ENCODE measurements around the gene MAPKAPK2. TPM values are rescaled to one million over a fixed set of nuclear protein-coding genes. Genes with fewer than 3 reads are reported as not detected.

Gene MAPKAPK2
- total RNA-seq, 1 experiment from 2014 or later = 51.1 TPM

DNA sequence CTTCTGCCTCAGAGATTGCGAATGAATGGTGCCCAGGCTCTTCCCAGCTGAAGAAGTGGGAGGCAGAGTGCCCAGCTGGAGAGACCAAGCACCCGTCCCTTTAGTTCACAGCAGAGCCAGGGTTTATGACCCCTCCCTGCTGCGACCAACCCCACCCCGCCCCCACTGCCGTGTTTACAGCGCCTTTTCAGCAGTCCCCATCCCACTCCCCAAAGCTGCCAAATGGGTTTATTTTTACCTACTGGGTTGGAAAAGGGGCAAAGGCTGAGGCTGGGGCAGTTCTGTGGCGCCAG is 25.8 kb upstream of the MAPKAPK2 start:
- H3K4me2 ChIP-seq (ENCODE audit: low read length) = no peak overlapping the region

More for the DNA sequence above, 25.8 kb upstream of the MAPKAPK2 start:
- no peak for DNase-seq (ENCODE audit: low read depth, low spot score)
- H3K79me2 ChIP-seq (ENCODE audit: insufficient read depth, low read length) = no peaks in the 10 kb centered on the region
- ChIA-PET RAD21 (ENCODE audit: low non-redundant PET in 1 of 2, low total read pairs in 2 of 2, uncharacterized antibody in 2 of 2, unreplicated experiment in 2 of 2) (no interaction called here), CTCF (interaction anchor here (0.9 to 3.6 kb wide), 6 partner anchors 14 to 323 kb away, joined by 3 to 17 read pairs (median 5); partner anchors contain the start of gene DYRK3), POLR2A (no interaction called here)
- ATAC-seq = no peak
- H3K9me3 ChIP-seq (ENCODE audit: control insufficient read depth in 1 of 2, insufficient read depth in 1 of 2, low read depth in 1 of 2, low read length in 2 of 2) = no peaks in the 10 kb centered on the region
- H2AFZ ChIP-seq (ENCODE audit: low read depth, low read length, poor library complexity, severe bottlenecking) = no peak overlapping the region
- intact Hi-C loops (cut with micrococcal nuclease) = no loop called here
- peaks cover 18% of the 10 kb centered on the region; the same call in 1 of the 2 replicates for H3K27me3 ChIP-seq (ENCODE audit: insufficient read depth, low read length)
- H3K36me3 ChIP-seq (ENCODE audit: control insufficient read depth in 1 of 2, insufficient read depth in 2 of 2, low read length in 2 of 2) = no peaks in the 10 kb centered on the region
- TF ChIP-seq, protein P1, sequence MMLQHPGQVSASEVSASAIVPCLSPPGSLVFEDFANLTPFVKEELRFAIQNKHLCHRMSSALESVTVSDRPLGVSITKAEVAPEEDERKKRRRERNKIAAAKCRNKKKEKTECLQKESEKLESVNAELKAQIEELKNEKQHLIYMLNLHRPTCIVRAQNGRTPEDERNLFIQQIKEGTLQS (IDR thresholded peaks at IDR 0.05) = no peak
- TF ChIP-seq, protein P2, sequence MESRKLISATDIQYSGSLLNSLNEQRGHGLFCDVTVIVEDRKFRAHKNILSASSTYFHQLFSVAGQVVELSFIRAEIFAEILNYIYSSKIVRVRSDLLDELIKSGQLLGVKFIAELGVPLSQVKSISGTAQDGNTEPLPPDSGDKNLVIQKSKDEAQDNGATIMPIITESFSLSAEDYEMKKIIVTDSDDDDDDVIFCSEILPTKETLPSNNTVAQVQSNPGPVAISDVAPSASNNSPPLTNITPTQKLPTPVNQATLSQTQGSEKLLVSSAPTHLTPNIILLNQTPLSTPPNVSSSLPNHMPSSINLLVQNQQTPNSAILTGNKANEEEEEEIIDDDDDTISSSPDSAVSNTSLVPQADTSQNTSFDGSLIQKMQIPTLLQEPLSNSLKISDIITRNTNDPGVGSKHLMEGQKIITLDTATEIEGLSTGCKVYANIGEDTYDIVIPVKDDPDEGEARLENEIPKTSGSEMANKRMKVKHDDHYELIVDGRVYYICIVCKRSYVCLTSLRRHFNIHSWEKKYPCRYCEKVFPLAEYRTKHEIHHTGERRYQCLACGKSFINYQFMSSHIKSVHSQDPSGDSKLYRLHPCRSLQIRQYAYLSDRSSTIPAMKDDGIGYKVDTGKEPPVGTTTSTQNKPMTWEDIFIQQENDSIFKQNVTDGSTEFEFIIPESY (IDR thresholded peaks at IDR 0.05; ENCODE audit: extremely low read depth, insufficient replicate concordance, low read length) = no peak
- no peak for TF ChIP-seq TCF7L2 (IDR thresholded peaks at IDR 0.05; ENCODE audit: borderline replicate concordance, extremely low read depth, insufficient read depth, insufficient read length)
- no peak for TF ChIP-seq CBX3 (IDR thresholded peaks at IDR 0.05; ENCODE audit: low read depth)
- TF ChIP-seq, protein P3, sequence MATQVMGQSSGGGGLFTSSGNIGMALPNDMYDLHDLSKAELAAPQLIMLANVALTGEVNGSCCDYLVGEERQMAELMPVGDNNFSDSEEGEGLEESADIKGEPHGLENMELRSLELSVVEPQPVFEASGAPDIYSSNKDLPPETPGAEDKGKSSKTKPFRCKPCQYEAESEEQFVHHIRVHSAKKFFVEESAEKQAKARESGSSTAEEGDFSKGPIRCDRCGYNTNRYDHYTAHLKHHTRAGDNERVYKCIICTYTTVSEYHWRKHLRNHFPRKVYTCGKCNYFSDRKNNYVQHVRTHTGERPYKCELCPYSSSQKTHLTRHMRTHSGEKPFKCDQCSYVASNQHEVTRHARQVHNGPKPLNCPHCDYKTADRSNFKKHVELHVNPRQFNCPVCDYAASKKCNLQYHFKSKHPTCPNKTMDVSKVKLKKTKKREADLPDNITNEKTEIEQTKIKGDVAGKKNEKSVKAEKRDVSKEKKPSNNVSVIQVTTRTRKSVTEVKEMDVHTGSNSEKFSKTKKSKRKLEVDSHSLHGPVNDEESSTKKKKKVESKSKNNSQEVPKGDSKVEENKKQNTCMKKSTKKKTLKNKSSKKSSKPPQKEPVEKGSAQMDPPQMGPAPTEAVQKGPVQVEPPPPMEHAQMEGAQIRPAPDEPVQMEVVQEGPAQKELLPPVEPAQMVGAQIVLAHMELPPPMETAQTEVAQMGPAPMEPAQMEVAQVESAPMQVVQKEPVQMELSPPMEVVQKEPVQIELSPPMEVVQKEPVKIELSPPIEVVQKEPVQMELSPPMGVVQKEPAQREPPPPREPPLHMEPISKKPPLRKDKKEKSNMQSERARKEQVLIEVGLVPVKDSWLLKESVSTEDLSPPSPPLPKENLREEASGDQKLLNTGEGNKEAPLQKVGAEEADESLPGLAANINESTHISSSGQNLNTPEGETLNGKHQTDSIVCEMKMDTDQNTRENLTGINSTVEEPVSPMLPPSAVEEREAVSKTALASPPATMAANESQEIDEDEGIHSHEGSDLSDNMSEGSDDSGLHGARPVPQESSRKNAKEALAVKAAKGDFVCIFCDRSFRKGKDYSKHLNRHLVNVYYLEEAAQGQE (IDR thresholded peaks at IDR 0.05; ENCODE audit: low read depth) = no peak
- H3K27ac ChIP-seq (ENCODE audit: low read depth, low read length) = no peak overlapping the region
- no peaks in the 10 kb centered on the region; a peak in 1 of 4 replicates for H3K4me1 ChIP-seq (ENCODE audit: control insufficient read depth in 1 of 2, insufficient read depth in 2 of 2, low read length in 2 of 2)
- H4K20me1 ChIP-seq (ENCODE audit: insufficient read depth) = no peaks in the 10 kb centered on the region
- no peak overlapping the region for H3K9ac ChIP-seq (ENCODE audit: low read length)
- no peak overlapping the region for H3K4me3 ChIP-seq (replicated peaks in 1 of 2; ENCODE audit: low read depth in 1 of 2, low read length in 2 of 2)
- no TSS peak for BruUV-seq (replicated peaks)
- no peaks in the 10 kb centered on the region for H3K9me2 ChIP-seq (ENCODE audit: insufficient read depth)
